ENCODE results near the gene CLEC20A. TPM values are rescaled to one million over a fixed set of nuclear protein-coding genes. Genes with fewer than 3 reads are reported as not detected.

The CLEC20A gene
- total RNA-seq, 1 experiment from 2014 or later: not detected

DNA sequence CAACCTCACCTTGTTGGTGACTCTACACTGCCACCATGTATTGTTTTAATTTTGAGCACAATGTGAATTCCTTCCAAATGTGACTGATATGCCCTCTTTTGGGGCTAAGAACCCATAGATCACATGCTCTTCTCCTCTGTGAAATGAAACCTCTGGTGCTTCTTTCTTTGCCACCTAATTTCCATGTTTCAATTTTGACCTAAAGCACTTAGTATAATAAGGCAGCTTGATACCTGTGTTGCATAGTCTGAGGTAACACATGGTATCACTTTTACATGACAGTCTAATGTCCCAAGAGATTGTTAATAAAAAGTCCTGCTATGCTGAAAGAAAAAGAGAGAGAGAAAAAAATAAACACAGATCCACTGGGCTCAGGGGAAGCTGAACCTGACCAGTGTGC is 24.2 kb downstream of the CLEC20A start:
- DNase-seq (ENCODE audit: low read depth): no peak

DNA sequence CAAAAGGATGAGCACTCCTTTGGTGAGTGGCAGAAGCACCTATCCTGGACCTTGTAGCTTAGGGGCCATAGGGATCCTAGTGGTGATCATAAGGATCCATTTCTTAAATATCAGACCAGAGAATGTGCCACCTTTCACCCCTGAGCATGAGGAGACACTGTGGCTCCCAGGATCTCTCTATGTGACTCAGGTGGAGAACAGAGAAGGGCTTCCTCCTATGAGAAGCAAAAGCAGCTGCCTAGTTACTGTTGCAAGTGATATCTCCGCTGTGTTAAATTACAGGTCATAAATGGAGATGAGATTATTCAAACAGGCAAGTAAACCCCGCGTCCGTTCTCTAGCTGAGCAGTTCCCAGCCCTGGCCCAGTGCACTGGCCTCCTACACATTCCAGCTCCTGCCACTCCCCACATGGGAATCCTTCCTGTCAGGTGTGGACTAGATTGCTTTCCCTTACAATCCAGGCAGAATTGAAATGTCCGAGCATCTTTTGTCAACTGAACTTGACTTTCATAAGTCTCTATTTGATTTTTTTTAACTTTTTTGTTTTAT is 26.3 kb downstream of the CLEC20A start:
- DNase-seq (ENCODE audit: low read depth): no peak

DNA sequence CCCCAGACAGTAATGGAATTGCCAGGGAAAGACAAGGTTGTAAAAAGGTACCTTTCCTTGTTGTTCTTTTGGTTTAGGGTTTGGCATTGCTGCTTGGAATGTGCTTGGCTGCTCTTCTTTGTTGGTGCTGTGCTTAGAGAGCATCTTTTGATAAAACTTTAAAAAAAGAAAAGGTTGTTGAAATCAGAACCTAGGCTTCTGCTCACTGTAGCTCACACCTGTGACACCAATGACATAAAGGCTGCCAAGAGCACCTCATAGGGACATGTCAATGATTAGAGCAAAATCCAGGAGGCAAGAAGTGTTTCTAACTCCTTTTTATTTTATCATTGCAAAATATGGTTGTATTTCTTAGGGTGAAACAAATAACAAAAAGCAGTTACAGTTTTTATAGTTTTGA is 28.9 kb downstream of the CLEC20A start:
- DNase-seq (ENCODE audit: low read depth): no peak

DNA sequence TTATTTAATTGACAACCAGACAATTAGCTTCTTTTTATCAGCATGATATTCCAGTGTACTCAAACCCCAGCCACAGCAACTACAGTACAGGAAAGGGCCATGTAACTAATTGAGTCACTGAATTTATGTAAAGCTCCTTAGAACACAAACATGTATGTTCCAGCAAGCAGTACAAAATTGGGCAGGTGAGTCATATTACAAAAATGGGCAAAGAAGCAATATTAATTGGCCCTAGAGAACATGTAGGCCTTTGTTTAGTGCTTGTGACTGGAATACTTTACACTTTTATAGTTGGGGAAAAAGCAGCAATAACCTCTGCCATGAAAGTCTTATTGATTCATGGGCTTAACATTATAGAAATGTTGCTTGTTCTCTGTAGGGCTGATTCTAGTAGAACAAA is 31.8 kb downstream of the CLEC20A start:
- peak; percentile 69 for DNase-seq (ENCODE audit: low read depth)

DNA sequence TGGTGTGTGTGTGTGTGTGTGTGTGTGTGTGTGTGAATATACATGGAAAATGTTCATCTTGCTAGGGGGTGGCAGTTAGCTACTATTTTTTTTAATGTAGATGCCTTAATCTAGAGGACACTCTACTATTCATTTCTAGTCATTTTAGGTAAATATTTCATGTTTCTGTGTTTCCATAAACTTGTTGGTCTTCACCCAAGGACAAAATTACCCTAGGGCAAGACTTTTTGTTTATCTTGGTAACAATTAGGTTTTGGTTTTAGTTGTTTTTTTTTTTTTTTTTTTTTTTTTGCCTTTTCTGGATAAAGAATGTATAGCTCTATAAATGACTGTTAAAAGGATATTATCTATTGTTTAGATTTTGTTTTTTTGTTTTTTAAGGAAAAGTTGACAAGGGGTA is 32.2 kb downstream of the CLEC20A start:
- DNase-seq (ENCODE audit: low read depth): no peak

DNA sequence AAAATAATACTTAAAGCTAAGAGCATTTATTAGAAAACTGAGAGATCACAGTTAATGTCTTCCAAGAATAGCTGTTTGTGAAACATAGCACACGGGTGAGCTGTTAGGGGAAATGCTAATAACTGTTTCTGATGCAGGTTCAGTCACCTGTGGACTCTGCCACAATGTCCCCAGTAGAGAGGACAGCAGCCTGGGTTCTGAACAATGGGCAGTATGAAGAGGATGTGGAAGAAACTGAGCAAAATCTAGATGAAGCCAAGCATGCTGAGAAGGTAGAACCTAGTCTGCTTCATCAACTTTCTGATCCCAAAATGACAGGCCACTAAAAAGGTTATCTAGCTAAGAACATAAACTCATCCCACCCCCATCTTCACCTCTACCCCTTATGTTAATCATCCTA is 32.6 kb downstream of the CLEC20A start:
- no peak for DNase-seq (ENCODE audit: low read depth)

DNA sequence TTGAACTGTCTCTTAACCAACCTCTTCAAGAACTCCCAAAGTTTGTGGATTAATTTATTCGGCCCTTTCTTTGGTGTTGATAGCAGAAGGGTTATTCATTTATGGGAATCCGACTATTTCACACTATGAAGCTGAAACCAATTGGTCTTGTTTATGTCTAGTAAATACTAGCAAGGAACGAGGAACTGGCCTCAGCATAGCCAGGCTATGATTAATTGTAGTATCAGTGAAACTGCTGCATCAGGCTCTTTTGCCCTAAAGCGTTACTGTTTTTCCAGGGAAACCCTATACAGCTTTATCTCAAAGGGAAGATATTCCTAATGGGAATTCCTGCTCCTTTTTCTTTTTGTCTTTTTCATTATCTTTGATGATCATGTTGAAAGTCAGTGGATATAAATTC is 35.1 kb downstream of the CLEC20A start:
- DNase-seq (ENCODE audit: low read depth): no peak

DNA sequence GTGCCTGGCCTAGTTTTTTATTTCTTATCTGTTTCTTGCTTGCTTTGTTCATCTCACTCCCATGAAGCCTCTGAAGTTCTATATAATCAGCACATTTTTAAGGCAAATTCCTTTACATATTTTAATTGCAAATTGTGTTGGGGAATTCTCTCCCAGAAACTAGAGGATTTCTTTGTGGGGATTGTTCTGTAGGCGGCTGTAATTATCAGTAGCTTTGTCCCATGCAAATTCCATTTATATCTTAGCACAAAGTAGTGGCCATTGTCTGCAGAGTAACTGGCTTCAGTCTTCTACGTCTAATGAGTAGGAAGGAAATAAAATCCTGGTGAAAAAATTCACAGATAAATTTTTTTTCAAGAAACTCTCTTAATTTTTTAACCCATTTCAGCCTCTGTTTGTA is 35.7 kb downstream of the CLEC20A start:
- DNase-seq (ENCODE audit: low read depth): no peak

DNA sequence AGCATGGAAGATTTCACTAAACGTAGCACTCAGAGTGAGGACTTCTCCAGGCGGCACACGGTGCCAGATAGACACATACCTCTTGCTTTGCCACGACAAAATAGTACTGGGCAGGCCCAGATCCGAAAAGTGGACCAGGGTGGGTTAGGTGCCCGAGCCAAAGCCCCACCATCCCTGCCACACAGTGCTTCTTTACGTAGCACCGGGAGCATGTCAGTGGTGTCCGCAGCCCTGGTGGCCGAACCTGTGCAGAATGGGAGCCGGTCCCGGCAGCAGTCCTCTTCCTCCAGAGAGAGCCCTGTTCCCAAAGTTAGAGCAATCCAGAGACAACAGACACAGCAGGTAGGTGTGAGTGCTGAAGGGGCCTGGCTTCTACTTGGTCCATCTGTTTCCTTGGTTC is 38.6 kb downstream of the CLEC20A start:
- no peak for DNase-seq (ENCODE audit: low read depth)

DNA sequence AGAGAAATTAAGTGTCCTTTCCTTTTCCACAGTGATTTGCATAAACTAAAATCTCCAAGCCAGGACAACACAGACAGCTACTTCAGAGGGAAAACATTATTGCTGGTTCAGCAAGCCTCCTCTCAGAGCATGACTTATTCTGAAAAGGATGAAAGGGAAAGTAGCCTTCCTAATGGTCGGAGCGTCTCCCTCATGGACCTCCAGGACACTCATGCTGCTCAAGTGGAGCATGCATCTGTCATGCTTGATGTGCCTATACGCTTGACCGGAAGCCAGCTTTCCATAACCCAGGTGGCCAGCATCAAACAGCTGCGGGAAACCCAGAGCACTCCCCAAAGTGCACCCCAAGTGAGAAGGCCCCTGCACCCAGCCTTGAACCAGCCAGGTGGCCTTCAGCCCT is 39.1 kb downstream of the CLEC20A start:
- no peak for DNase-seq (ENCODE audit: low read depth)

DNA sequence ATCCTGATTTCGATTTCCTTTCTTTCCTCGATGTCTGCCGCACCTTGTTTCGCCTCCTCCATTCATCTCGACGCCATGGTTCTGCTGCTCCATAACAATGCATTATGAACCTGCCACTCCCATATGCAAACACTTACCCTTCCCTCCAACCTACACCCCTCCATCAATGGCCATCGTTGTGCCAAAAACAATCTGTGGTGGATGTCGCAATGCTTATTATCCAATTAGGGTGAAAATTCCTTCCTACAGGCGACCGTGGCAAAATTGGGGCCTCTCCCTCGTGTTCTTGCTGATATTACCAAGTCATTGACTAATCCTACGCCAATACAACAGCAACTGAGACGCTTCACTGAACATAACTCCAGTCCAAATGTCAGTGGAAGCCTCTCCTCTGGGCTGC is 40.3 kb downstream of the CLEC20A start:
- no peak for DNase-seq (ENCODE audit: low read depth)

DNA sequence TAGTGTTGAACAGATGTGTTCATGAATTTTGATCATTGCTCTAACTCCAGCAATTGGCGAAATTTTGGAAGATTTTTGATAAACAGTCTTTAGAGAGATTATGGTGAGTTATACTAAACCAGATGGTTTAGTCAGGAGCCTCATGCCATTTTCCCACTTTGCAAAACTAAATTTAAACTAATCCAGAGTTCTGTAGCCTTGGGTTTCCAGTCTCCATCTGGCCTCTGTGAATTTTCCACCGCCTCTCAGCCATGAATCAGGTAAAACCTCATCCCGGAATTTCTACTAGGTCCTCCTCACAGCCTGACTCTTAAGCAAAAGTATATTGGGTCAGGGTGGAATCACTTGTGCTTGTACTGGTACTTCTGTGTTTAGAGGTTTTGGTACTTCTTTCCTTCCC is 44.8 kb downstream of the CLEC20A start:
- DNase-seq (ENCODE audit: low read depth): no peak

DNA sequence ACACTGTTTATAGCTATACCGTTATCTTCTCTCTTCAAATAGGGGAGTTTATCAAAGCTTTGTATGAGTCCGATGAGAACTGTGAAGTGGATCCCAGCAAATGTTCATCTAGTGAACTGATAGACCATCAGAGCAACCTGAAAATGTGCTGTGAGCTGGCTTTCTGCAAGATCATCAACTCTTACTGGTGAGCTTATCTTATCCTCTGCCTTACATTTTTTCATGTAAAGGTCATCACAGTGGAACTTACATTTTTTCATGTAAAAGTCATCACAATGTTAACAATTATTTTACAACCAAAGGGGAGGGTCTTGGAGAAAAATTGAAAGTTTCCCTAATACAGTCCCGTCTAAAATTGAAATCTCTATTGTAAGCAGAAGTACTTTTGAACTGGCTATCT is 45.2 kb downstream of the CLEC20A start:
- DNase-seq (ENCODE audit: low read depth): peak; percentile 27

DNA sequence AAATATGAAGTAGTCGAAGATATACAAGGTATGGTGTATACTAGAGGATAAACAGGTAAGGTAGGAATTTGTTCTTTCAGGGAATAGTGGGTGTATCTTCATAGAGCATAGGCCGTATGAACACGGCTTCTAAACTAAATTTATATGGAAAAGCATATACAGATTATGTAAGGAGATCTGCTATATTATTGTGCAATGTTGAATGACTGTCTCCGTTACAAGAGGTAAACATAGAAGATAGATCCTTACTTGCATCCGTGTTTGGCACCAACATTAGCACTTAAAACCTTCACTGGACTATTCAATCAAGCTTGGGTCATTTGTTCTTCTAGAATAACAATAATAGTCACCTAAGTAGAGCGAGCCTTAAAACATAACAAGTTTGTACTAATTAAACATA is 45.9 kb downstream of the CLEC20A start:
- DNase-seq (ENCODE audit: low read depth): no peak

DNA sequence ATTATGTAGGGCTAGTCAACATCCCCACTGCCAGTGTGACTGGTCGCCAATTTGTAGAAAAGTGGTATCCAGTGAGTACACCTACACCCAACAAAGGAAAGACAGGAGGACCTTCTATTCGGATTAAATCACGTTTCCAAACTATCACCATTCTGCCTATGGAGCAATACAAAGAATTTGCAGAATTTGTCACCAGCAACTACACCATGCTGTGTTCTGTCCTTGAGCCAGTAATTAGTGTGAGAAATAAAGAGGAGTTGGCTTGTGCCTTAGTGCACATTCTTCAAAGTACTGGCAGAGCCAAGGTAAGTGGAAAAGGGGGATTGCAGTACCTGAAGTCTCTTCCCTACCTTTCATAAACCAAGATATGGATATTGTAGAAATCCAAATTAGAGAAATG is 53.8 kb downstream of the CLEC20A start:
- no peak for DNase-seq (ENCODE audit: low read depth)

DNA sequence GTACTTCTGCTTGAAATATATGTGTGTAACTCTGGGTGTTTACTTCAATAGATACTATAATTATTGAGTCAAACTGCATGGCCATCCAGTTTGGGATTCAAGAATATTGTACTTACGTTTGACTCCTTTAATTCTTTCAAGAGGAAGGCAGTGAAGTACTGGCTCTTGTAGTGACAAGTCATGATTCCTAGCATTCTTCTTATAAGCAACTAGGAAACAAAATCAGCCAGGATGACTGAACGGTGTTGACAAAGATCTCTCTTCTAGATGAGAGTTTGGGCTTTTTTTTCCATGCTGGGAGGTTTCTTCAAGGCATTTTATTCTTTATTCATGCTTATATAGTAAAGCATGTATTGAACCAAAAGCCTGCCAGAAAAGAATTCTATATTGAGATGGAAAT is 58.3 kb downstream of the CLEC20A start:
- no peak for DNase-seq (ENCODE audit: low read depth)

DNA sequence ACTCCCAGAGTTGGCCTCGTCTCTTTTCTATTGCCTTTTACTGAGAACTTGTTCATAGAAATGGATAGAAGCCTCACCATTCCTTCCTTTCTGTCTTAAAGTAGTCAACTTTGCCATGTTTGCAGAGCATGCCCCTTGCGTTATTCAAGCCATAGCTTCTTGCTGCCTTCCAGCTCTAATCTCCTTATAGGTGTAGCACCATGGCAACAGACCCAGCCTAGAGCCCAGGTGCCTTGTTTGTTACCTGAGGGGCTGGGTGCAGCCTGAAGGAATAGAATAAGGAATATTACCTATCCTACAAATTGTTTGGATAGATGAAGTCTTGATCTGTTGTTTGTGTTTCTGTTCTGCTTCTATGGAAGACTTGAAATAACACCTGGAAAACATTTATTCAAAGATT is 59.9 kb downstream of the CLEC20A start:
- no peak for DNase-seq (ENCODE audit: low read depth)

DNA sequence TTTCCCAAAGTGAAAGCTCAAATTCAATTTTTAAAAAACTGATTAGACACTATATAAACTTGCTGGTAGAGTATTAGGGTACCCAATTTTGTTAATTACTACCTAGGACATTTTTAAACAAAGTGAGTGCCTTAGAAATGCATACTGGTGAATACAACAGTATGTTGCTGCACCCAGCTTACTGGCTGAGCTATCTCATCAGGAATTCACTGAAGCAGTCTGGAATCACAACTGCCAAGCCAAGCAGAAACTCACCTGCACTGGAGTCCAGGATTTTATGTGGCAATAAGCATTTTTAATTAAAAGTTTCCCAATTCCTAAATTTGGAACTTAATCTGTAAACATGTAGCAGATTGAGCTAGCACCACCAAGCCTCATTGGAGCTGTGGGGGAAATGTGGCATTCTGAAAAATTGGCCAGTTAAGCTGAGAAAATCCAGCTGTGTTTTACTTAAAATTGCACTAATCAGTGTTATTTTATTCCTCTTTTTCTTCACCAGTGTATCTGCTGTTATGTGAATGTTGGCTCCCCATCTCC is 61.8 kb downstream of the CLEC20A start:
- DNase-seq (ENCODE audit: low read depth): no peak

DNA sequence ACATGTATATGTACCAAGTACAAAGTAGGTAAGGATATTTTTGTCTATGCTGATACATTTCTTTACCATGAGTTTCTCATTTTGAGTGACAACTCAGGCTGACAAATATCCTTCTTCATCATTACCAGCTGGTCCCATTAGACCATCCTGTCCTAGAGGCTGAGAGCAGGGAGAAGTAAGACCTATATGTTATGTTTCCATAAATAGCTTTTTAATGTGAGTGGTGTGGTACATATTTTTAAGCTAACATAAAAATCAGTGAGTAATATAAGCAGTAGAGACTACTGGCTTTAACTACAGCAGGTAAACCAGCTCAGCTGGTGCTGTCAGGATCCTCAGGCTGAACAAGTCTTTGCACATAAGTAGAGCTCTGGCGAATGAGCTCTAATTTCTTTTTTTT is 62.4 kb downstream of the CLEC20A start:
- DNase-seq (ENCODE audit: low read depth): no peak

Other genes starting within 250 kb of the CLEC20A start
- gene TEX35, start 16.1 kb upstream of the CLEC20A start, total RNA-seq (2014; rRNA removed): 0.11 TPM in 1 of 2 replicates, not detected in the other
- gene RALGPS2, start 228.3 kb upstream of the CLEC20A start, total RNA-seq (2014; rRNA removed): 26.2 and 33.1 TPM in 2 replicates